HG03571 (cell line): ENCODE results near the gene MIDN.

Experiments
- ATAC-seq: cut with Tn5 transposase; IDR thresholded peaks from one replicate; pipeline ENCODE4 v1.9.1; 2021; ENCODE audit not compliant: unreplicated experiment

Gene MIDN

DNA sequence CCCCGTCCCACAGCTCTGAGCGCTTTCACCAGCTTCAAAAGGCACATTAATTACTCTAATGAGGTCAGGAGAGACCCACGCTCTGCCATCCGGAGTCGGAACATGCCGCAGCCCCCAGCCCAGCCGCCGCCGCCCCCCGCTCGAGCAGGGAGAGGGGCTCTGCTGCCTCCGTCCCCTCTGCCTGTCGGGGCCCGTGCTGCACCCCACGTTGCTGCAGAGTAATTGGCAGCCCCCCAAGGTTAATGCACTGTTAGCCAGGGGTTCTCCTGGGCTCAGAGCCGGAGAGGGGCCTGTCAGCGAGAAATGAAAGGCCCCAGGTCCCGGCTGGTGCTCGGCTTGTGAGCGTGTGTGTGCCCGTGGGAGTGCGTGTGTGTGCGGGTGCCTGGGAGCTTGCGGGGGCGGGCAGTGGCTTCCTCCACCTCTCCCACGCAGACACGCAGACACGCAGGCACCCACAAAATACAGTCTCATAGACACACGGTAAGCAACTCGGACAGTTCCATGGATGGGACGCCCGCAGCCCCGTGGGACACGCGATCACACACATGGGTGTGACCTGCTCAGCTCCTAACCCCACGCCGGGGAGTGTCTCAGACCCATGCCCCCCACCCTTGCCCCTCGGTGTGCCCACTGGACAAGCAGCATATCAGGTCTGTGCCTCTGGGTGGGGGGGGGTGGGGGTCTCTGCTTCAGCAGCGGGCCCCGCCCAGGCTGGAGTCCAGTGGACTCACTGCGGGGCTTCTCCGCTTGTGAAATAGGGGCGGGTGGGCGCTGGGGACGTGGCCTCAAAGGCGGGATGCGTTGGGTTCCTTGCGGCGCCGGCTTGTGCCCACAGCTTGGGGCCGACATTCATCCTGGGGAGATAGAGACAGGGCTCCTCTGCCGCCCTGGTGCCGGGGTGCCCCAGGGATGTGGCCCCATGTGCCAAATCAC is 32.5 kb downstream of the MIDN start:
- no peak for ATAC-seq

DNA sequence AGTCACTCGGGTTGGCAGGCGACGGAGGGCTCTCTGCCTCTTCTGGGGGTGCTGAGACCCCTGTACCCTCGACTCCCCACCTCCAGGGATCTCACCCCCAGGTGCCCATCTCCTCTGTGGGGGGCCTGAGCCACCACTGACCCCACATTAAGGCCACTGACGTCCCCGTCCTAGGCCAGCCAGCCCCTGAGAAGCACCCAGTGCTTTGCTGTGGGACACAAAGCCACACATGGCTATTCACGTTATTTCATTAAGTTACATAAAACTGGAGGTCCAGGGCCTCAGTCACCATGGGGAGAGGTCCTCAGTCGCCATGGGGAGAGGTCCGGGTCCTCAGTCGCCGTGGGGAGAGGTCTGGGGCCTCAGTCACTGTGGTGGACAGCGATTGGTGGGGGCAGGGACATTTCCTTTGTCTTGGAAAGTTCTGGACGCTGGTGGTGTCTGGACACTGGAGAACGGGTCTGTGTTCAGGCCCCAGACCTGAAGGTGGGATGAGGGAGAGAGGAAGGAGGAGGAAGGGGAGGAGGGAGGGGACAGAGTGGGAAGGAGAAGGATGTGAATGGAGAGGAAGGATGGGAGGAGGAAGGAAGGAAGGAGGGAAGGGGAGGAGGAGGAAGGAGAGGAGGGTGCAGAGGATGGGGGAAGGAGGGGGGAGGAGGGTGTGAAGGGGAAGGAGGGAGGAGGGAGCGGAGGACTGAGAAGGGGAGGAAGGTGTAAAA is 33.3 kb downstream of the MIDN start:
- no peak for ATAC-seq

DNA sequence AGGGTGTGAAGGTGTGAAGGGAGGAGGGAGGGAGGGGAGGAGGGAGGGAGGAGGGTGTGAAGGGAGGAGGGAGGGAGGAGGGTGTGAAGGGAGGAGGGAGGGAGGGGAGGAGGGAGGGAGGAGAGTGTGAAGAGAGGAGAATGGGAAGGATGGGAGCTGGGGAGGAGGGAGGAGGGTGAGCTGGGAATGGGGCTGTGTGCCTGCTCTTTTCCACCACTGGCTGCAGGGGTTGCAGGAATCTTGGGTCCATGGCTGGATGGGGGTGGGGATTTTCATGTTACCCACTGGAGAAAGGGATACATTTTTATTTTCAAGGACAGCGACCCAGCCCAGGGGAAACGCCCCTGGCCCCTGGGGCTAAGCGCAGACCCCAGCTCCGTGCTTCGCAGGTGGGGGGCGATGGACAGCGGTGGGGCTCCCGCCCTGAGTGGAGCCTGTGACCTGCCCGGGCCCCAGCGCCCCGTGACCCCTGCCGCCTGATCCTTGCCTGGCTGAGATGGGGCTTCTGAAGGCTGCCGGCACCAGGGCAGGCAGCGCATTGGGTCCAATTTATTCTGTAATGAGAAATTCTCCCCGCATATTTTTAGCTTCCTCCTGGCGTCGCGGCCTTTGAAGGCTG is 34.3 kb downstream of the MIDN start:
- ATAC-seq: no peak

DNA sequence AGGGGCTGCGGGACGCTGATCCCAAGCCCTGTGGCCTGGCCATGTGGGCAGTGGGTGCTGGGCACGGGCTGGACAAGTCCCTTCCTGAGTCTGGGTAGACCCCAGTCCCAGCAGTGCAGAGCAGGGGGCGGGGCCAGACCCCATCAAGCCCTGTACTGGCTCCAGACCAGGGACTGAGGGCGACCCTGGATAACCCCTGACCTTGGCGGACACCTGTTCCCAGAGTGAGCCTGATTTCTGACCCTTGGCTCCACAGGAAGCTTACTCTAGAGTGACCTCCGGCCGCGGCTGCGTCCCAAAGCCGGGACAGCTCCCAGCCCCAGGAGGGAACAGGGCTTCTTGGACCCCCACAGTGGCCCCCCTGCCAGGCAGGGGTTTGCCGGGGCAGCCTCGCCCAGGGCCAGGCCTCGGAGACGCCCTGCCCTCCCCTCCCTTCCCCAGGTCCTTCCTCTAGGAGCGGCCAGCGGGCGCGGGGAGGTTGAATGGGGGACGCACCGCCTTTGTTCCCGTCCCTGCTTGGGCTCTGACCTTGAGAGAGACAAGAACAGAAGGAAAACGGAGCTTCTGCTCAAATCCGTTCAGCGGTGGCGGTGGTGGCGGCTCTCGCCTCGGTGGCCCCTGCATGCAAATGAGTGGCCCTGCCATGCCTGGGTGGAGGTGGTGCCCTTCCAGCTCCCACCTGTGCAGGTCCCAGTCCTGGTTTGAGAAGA is 35.0 kb downstream of the MIDN start:
- no peak for ATAC-seq

DNA sequence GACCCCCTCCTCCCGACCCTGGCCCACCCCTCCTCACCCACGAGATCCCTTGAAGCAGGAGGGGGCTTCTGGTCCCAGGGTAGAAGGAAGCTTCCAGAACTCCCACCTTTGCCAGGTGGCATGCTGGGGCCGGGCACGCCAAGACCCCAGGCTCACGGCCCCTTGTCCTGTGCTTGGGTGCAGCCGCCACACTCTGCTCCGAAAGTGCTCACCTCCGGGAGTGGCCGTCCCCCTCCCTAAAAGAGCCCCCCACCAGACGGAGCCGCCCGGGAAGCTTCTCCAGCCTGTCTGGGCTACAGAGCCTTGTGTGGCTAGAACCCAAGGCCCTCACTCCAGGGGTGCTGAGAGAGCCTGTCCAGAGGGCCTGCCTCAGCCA is 35.5 kb downstream of the MIDN start:
- ATAC-seq: no peak

DNA sequence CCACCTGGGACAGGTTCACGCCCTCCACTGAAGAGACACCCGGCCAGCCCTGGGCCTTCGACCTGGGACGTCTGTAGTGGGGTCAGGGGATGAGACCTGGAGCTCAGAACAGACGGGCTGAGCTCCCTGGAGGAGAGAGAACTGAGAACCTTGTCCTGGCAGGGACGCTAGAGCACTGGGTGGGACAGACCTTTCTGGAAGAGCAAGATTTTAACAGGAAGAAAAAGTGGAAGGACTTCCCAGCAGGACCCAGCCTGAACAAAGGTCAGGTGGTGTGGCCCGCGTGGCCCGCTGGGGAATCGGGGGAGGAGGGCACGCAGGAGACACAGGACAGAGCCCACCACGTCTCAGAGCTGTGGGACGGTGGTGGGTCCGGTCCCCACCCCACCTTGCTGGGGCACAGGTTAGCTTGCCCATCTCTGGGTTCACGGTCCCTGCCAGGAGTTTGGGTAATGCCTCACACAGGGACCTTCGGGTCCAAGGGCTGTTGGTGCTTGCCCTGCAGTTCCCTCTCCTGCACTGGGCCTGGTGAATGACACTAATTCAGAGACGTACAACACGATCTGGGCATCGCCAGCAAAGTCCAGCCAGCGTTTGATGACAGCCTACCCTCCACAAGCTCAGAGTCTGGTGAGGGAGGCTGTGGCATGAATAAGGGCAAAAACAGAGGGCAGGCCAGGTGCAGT is 36.1 kb downstream of the MIDN start:
- no peak for ATAC-seq

DNA sequence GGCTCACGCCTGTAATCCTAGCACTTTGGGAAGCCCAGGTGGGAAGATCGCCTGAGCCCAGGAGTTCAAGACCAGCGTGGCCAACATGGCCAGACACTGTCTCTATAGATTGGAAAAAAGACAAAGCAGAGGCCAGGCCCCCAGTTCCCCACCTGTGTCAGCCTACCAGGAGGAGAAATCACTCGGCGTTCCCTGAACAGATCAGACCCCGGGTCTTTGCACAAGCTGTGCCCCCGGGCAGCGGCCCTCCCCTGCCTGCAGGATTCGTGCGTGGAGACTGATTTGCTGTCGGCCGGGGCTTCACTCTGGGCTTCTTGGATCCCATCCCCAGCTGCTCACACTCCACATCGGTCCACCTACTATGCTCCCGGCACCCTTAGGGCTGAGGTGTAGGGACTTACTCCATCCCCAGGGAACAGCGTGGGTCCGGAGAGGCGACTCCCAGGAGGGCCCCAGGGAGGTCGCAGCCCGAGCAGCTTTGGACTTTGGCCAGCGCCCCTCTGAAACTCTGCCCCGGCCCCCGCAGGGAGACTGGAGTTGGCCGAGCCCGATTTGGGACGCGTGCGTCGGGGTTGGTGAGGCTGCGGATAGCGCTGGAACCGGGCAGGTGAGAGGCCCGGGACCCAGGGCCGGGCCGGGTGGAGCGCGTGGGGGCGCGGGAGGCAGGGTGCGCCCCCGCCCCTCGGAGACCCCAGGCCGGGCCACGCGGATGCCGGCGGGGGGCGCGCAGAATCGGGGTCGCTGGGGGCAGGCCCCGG is 36.8 kb downstream of the MIDN start:
- ATAC-seq: no peak

DNA sequence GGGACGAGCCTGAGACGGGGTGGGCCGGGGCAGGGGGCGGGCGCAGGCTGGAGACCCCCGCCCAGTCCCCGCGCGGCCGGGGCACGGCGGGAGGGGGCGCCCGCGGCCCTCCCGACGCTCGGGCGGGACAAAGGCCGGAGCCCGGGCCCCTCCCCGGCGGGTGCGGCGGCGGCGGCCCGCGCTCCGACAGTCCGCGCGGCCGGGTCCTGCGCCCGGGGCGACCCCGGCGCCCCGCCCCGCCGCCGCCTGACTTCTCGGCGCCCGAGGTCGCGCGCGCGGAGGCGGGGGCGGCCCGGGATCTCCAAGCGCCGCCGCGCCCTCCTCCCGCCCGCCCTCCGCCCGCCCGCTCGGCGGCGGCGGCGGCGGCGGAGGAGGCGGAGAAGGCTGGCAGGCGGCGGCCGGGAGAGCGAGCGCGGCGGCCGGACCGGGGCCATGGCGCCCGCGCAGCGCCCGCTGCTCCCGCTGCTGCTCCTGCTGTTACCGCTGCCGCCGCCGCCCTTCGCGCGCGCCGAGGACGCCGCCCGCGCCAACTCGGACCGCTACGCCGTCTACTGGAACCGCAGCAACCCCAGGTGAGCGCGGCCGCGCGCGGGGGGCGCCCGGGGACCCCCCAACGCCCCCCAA is 37.5 kb downstream of the MIDN start, which contains the start of gene EFNA2:
Gene EFNA2, plus strand, starts transcription at position 137 of the 624 bp plus-strand sequence. Its CDS starts 296 bp downstream, at position 433.
- no peak for ATAC-seq

DNA sequence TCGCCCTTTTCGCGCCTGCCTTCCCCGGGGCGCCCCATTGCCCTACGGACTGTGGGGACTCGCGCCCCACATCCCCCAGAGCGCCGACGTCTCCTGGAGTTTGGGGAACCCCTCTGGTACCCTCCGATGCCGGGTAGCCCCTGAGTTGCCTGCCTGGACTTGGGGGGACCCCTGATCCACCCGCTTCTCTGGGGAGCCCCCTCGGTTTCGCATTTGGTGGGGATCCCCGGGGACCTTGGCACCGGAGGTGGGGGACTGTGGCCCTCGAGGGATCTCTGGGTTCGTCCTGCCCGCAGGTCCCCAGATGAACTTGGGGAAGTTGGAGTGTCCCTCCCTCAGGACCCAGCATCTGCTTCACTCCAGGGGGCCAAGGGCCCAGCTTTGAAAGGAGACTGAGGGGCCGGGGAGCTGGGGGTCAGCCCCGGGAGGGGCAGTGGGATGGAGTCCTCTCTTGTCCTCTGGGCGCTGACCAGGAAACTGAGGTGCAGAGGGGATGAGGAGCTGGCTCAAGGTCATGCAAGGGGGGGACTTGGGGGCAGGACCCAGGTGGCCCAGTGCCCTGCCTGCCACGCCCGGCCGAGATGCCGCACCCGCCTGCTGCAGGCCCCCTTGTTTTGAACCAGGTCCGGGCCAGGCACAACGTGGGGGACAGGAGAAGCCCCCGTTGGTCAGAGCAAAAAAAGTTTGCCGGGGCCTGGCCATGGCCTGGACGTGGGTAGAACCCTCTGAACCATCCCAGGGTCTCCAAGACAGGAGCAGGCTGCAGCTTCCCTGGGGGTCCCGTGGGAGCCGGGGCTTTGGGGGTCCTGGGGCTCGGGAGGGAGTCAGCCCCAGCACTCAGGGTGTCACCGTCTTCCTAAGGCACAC is 38.3 kb downstream of the MIDN start:
- ATAC-seq: no peak

DNA sequence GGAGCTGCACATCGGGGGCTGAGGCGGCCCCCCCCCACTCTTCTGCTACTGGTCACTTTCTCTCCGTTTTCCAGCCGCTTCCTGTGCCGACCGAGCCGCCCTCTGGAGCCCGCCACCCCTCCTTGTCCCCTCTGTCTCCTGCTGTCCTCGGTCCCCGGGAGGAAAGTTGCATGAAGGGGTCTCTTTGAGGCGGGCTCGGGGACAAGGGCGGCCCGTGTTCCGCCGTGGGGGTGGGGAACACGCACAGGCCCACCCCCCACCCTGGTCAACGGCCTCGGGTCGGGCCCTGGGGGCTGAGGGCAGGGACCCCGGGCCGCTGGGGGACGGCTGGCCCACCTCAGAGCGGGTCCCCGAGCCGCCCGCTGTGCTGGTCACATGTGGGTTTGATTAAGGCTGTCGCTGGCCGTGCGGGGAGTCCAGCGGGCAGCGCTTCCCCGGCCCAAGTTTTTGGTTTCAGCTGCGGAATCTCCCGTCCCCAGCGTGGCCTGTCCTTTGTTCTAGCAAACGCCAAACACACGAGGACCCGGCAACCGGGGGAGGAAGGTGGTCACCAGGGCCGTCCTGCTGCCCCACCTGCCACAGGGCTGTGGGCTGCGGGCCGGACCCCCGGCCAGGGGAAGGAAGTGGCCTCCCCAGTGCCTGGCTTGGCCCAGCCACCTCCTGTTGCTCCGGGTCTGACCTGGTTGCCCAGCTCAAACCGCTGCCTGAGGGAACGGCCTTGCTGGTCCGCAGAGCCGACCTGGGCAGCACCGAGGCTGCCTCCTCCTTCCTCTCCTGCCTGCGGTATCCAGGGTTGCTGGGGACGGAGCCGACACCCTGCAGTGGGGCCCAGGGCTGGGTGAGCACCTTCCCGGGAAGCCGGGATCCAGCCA is 39.2 kb downstream of the MIDN start:
- no peak for ATAC-seq

DNA sequence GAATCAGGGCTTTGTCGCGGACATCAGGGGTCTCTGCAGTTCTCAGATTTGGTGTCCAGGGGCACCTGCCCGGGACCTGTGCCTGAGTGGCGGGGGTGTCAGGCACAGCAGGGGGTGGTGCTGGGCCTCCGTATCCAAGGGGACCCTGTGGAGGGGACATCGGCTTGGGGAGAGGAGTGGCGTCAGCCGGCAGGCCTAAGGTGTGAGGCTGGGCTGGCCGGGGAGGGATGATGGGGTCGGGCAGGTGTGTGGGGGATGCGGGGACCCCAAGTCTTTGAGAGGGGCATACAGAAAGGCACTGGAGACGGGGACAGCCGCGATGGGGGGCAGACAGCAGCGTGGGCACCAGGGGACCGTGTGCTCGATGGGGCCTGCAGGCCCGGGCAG is 39.8 kb downstream of the MIDN start:
- ATAC-seq: no peak

DNA sequence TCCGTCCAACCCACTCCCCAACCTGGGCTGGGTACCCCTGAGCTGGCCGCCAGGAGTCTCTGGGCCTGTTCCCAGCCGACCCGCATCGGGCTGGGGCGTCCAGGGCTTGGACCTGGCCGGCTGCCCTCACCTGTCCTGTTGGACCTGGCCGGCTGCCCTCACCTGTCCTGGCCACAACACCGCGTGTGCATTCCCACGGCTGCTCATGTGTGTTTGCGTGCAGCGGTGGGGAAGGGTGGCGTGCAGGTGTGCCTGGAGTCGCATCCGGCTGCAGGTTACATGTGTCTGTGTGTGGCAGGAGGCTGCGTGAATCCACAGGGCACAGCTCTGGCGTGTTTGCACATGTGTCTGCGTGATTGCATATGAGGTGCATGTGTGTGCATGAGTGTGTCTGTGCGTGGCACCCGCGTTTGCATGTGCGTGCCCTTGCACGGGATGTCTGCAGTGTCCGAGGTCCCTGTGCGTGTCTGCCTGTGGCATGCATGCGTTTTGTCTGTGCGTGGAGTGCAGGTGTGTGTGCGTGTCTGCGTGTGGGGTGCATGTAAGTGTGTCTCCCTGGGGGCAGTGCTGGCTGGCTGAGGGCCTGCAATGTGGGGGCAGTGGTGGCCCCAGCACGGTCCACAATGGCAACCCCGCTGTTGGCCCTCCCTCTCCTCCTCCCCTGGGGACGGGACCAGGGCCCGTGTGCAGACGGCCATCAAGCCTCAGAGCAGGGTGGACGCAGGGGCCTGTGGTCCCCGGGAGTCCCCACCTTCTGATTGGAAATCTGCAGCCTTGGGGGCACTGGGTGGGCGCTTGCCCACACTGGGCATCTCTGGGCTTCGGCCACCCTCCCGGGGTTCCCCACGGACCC is 40.7 kb downstream of the MIDN start:
- ATAC-seq: no peak

DNA sequence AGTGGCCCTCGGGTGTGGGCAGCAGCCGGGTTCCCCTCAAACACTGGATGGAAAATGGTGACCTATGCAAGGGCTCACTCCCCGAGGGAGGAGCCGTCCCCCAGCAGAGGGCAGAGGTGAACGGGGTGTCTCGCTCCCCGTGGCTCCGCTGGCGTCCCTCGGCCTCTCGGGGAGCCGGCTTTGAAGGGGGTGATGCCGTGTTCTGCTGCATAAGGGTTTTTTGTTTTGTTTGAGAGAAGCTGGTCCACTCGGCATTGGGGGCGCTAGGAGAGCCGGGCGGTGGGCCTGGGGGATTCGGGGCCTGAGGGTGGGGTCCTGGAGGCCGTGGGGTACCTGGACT is 41.3 kb downstream of the MIDN start:
- ATAC-seq: no peak

DNA sequence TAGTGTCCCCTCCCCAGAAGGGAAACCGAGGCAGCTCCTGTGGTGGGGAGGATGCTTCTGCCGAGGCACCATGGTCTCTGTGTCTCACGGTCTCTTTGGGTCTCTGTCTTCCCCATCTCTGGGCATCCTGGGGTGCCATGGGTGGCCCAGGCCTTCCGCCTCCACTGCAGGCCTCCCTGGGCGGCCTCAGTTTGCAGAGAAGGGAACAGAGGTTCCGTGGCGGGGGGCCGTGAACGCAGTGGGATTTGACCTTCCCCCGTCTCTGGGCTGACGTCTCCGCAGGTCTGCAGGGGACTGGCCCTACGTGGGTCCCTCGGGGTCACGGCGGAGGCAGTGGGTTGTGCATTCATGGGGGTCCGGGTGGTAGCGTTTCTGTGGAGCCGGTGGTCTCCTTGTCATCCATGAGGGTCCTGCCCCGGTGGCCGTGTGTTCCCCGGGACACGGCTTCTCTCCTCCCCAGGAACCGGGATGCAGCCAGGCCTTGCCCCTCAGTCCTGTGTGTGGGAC is 41.9 kb downstream of the MIDN start:
- ATAC-seq: no peak

DNA sequence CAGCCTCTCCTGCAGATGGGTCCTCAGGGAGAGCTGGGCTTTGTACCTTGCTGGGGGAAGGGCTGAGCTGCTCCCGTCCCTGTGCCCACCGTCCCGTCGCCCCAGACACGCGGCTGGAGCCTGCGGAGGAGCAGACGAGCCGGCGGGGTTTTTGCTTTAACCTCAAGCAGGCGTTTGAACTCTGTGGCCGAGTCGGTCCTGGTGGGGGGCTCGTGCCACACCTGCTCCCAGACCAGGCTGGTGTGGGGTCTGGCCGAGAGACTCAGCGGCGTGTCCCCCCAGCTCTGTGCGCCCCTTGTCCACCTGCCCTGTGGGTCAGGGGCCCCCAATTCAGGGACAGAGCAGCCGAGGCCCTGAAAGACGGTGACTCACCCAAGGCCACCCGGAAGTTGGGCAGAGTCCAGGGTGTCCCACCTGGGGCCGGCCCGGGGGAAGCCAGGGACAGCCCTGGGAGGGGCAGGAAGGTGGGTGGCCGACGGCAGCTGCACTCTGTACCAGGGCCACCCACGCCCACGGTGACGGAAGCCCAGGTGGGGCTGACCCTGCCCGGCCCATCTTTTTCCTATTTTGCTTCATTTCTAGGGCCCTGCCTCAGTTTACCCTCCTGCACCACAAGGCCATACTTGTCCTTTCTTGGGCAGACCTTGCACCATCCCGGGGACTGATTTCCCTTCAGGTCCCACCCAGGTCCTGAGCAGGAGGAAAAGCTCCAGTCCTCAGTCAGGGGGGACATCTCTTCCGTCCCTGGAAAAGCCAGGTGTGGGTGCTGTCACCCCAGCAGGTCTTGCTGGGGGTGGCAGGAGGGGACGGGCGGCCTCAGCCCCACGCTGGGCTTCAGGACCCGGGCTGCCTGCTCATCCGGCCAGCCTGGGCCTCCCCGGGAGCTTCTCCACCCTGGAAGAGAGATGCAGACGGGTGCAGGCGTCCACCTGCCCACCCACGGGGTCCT is 42.6 kb downstream of the MIDN start:
- no peak for ATAC-seq
